GM12891 (cell line): ENCODE measurements around the gene FIGNL2.

Experiments
- PAX5 ChIP-seq: IDR thresholded peaks from 2 replicates; pipeline ENCODE4 v1.6.1; 2011; ENCODE audit warnings: low read length, moderate library complexity, mild to moderate bottlenecking; ENCODE audit not compliant: insufficient read depth, severe bottlenecking
- POLR2A ChIP-seq: IDR thresholded peaks from 2 replicates; pipeline ENCODE4 v1.6.1; 2011; ENCODE audit warnings: low read depth, low read length, control low read depth
- POLR2AphosphoS5 ChIP-seq: IDR thresholded peaks from 2 replicates; pipeline ENCODE4 v1.6.1; 2011; ENCODE audit warnings: low read depth, low read length, control low read depth
- POU2F2 ChIP-seq: IDR thresholded peaks from 2 replicates; pipeline ENCODE4 v1.6.1; 2011; ENCODE audit warnings: low read depth, mild to moderate bottlenecking, control low read depth, low read length, moderate library complexity
- SPI1 ChIP-seq: IDR thresholded peaks from 2 replicates; pipeline ENCODE4 v1.6.1; 2011; ENCODE audit warnings: low read depth, low read length, control low read depth
- TAF1 ChIP-seq: IDR thresholded peaks from 2 replicates; pipeline ENCODE4 v1.6.1; 2011; ENCODE audit warnings: low read depth, low read length, control low read depth

GRCh38 chr12:51871126-51871525 lies 22.6 kb upstream of the FIGNL2 start:
- TF ChIP-seq POLR2A (no peak), POLR2AphosphoS5 (no peak), TAF1 (no peak), PAX5 (no peak), POU2F2 (no peak), SPI1 (no peak)
